ENCODE measurements around the gene GREB1L. TPM values are rescaled to one million over a fixed set of nuclear protein-coding genes. Genes with fewer than 3 reads are reported as not detected.

The GREB1L gene
- total and polyA plus RNA-seq, 2 donors from 2014 or later, result 0.79 TPM; not detected in 1

- no peaks in the 10 kb centered on the region for H3K9me3 ChIP-seq (ENCODE audit: control insufficient read depth in 2 of 3, insufficient read depth in 1 of 3, low read length in 3 of 3)
- no peak for TF ChIP-seq CTCF (IDR thresholded peaks at IDR 0.05; ENCODE audit: borderline replicate concordance, extremely low read depth, insufficient read depth)
- H3K4me3 ChIP-seq (ENCODE audit: low read length in 3 of 3), result no peak overlapping the region
- H3K27ac ChIP-seq (ENCODE audit: low read depth in 2 of 2, low read length in 2 of 2), result no peak overlapping the region
- no peaks in the 10 kb centered on the region for H3K27me3 ChIP-seq (ENCODE audit: control insufficient read depth, insufficient read depth, low read length)
- no peak overlapping the region for H3K9ac ChIP-seq (ENCODE audit: low read length in 3 of 3)
- H3K4me1 ChIP-seq (ENCODE audit: control insufficient read depth in 2 of 3, insufficient read depth in 2 of 3, low read depth in 1 of 3, low read length in 3 of 3), result no peaks in the 10 kb centered on the region
- intact Hi-C loops (cut with DNase I), result no loop called here
- H3K36me3 ChIP-seq (ENCODE audit: control insufficient read depth in 2 of 3, insufficient read depth in 3 of 3, low read length in 3 of 3), result no peaks in the 10 kb centered on the region
- FAIRE-seq (no peak), DNase-seq (no peak)
Measured at GRCh38 chr18:21458310-21458709, 216.3 kb downstream of the GREB1L start.

GRCh38 chr18:21458788-21459187, 216.8 kb downstream of the GREB1L start:
- intact Hi-C loops (cut with DNase I), result no loop called here
- no peaks in the 10 kb centered on the region for H3K4me1 ChIP-seq (ENCODE audit: control insufficient read depth in 2 of 3, insufficient read depth in 2 of 3, low read depth in 1 of 3, low read length in 3 of 3)
- H3K9ac ChIP-seq (ENCODE audit: low read length in 3 of 3), result no peak overlapping the region
- no peak for TF ChIP-seq CTCF (IDR thresholded peaks at IDR 0.05; ENCODE audit: borderline replicate concordance, extremely low read depth, insufficient read depth)
- no peaks in the 10 kb centered on the region for H3K27me3 ChIP-seq (ENCODE audit: control insufficient read depth, insufficient read depth, low read length)
- H3K27ac ChIP-seq (ENCODE audit: low read depth in 2 of 2, low read length in 2 of 2), result no peak overlapping the region
- DNase-seq (no peak), FAIRE-seq (no peak)
- H3K9me3 ChIP-seq (ENCODE audit: control insufficient read depth in 2 of 3, insufficient read depth in 1 of 3, low read length in 3 of 3), result no peaks in the 10 kb centered on the region
- H3K36me3 ChIP-seq (ENCODE audit: control insufficient read depth in 2 of 3, insufficient read depth in 3 of 3, low read length in 3 of 3), result no peaks in the 10 kb centered on the region
- H3K4me3 ChIP-seq (ENCODE audit: low read length in 3 of 3), result no peak overlapping the region

GRCh38 chr18:21459706-21460286, 217.8 kb downstream of the GREB1L start:
- intact Hi-C loops (cut with DNase I), result no loop called here

More at GRCh38 chr18:21459706-21460286, 217.8 kb downstream of the GREB1L start:
- no peaks in the 10 kb centered on the region for H3K9me3 ChIP-seq (ENCODE audit: control insufficient read depth in 2 of 3, insufficient read depth in 1 of 3, low read length in 3 of 3)
- no peaks in the 10 kb centered on the region for H3K4me1 ChIP-seq (ENCODE audit: control insufficient read depth in 2 of 3, insufficient read depth in 2 of 3, low read depth in 1 of 3, low read length in 3 of 3)
- H3K27ac ChIP-seq (ENCODE audit: low read depth in 2 of 2, low read length in 2 of 2), result no peak overlapping the region
- no peak for TF ChIP-seq CTCF (IDR thresholded peaks at IDR 0.05; ENCODE audit: borderline replicate concordance, extremely low read depth, insufficient read depth)
- H3K36me3 ChIP-seq (ENCODE audit: control insufficient read depth in 2 of 3, insufficient read depth in 3 of 3, low read length in 3 of 3), result no peaks in the 10 kb centered on the region
- no peak overlapping the region for H3K9ac ChIP-seq (ENCODE audit: low read length in 3 of 3)
- no peak for DNase-seq
- no peak overlapping the region for H3K4me3 ChIP-seq (ENCODE audit: low read length in 3 of 3)
- no peaks in the 10 kb centered on the region for H3K27me3 ChIP-seq (ENCODE audit: control insufficient read depth, insufficient read depth, low read length)
- no peak for FAIRE-seq
